HepG2 (cell line): ENCODE data around the gene PLEKHN1. TPM values are rescaled to one million over a fixed set of nuclear protein-coding genes. Genes with fewer than 3 reads are reported as not detected.

ENCODE experiments used
- ATF7 ChIP-seq, 2 experiments: fragments of 450-650 bp in 1 of 2; sonication (generic) in 1 of 2; formaldehyde crosslinking in 1 of 2; IDR thresholded peaks; 2 replicates each; pipeline versions ENCODE4 v1.4.0 to v1.6.1; 2016 to 2020; ENCODE audit warnings: antibody characterized with exemption in 1 of 2, mild to moderate bottlenecking in 1 of 2, missing genetic modification reagents in 1 of 2
- CBX2 ChIP-seq, 2 experiments: fragments of 200-600 bp in 1 of 2; sonication (generic); formaldehyde crosslinking in 1 of 2; IDR thresholded peaks; 2 replicates each; pipeline versions ENCODE4 v1.7.0 to v1.8.1; 2018 to 2022; ENCODE audit warnings: low read depth in 2 of 2, low read length in 1 of 2, mild to moderate bottlenecking in 1 of 2, missing genetic modification reagents in 1 of 2
- ETV5 ChIP-seq: IDR thresholded peaks from 2 replicates; pipeline ENCODE4 v1.6.1; 2018; ENCODE audit warnings: missing biosample characterization, missing genetic modification reagents, inconsistent platforms, borderline replicate concordance
- FIP1L1 ChIP-seq: fragments of 200-400 bp; formaldehyde crosslinking; IDR thresholded peaks from 2 replicates; pipeline ENCODE4 v1.6.1; 2018; ENCODE audit warnings: low read depth, mild to moderate bottlenecking, low read length, moderate library complexity, borderline replicate concordance; ENCODE audit not compliant: insufficient read depth
- HDAC6 ChIP-seq: fragments of 200-600 bp; sonication (generic); IDR thresholded peaks from 2 replicates; pipeline ENCODE4 v1.7.0; 2017; ENCODE audit warnings: mild to moderate bottlenecking, antibody characterized with exemption, low read length, low read depth
- HMGA1 ChIP-seq: sonication (generic); formaldehyde crosslinking; conservative IDR thresholded peaks from 2 replicates; pipeline ENCODE4 v1.4.0; 2020; ENCODE audit warnings: missing genetic modification reagents
- MAF1 ChIP-seq: sonication (generic); formaldehyde crosslinking; IDR thresholded peaks from 2 replicates; pipeline ENCODE4 v1.5.0; 2020; ENCODE audit warnings: missing genetic modification reagents, borderline replicate concordance
- RARA ChIP-seq: IDR thresholded peaks from 2 replicates; pipeline ENCODE4 v1.6.1; 2016; ENCODE audit warnings: missing genetic modification reagents, missing compliant biosample characterization
- REL ChIP-seq: sonication (generic); formaldehyde crosslinking; conservative IDR thresholded peaks from 2 replicates; pipeline ENCODE4 v1.8.0; 2022; ENCODE audit warnings: mild to moderate bottlenecking, missing genetic modification reagents, moderate library complexity
- YEATS4 ChIP-seq: sonication (generic); formaldehyde crosslinking; IDR thresholded peaks from 2 replicates; pipeline ENCODE4 v1.4.0; 2020; ENCODE audit warnings: missing genetic modification reagents, borderline replicate concordance
- ZBTB7B ChIP-seq: sonication (generic); formaldehyde crosslinking; IDR thresholded peaks from 2 replicates; pipeline ENCODE4 v1.4.0; 2020; ENCODE audit warnings: missing genetic modification reagents
- ZFP1 ChIP-seq: IDR thresholded peaks from 2 replicates; pipeline ENCODE4 v1.6.1; 2016
- ZNF225 ChIP-seq: sonication (generic); formaldehyde crosslinking; IDR thresholded peaks from 2 replicates; pipeline ENCODE4 v1.4.0; 2020; ENCODE audit warnings: mild to moderate bottlenecking, missing genetic modification reagents
- ZNF234 ChIP-seq: sonication (generic); formaldehyde crosslinking; conservative IDR thresholded peaks from 2 replicates; pipeline ENCODE4 v1.5.1; 2020; ENCODE audit warnings: mild to moderate bottlenecking, missing genetic modification reagents
- ZNF496 ChIP-seq: sonication (generic); formaldehyde crosslinking; IDR thresholded peaks from 2 replicates; pipeline ENCODE4 v1.8.1; 2023; ENCODE audit warnings: mild to moderate bottlenecking, moderate library complexity, missing genetic modification reagents; ENCODE audit not compliant: insufficient replicate concordance
- ZNF598 ChIP-seq: sonication (generic); formaldehyde crosslinking; IDR thresholded peaks from 2 replicates; pipeline ENCODE4 v1.5.1; 2020; ENCODE audit warnings: mild to moderate bottlenecking, missing genetic modification reagents, borderline replicate concordance
- ZSCAN31 ChIP-seq: sonication (generic); formaldehyde crosslinking; IDR thresholded peaks from 2 replicates; pipeline ENCODE4 v1.5.0; 2020; ENCODE audit warnings: low read depth, mild to moderate bottlenecking, missing genetic modification reagents
- ZSCAN9 ChIP-seq: IDR thresholded peaks from 2 replicates; pipeline ENCODE4 v1.6.1; 2016; ENCODE audit warnings: borderline replicate concordance
- polyA plus RNA-seq, 8 experiments: library from polyadenylated mRNA; depleted of rRNA in 3 of 8; stranded (reverse) in 7 of 8; unstranded in 1 of 8; fragments of >200 nt; fragmentation: Illumina TruSeq in 4 of 8; extraction: Trizol in 4 of 8; gene quantifications; 2 replicates each; pipeline versions ENCODE4 v1.2.1 to v1.2.3, GENCODE V29; 2011 to 2016; ENCODE audit warnings: low read depth in 4 of 8, missing spikeins in 1 of 8, mixed read lengths in 1 of 8; ENCODE audit not compliant: insufficient read depth in 1 of 8
- total RNA-seq, 5 experiments: library from RNA; depleted of rRNA; stranded (reverse); fragments of >200 nt; fragmentation: Illumina TruSeq; extraction: Trizol; gene quantifications; 2 replicates each; pipeline ENCODE4 v1.2.3, GENCODE V29; 2016; ENCODE audit warnings: low read depth in 1 of 5
- TF ChIP-seq, protein P1 (sequence below): sonication (generic); formaldehyde crosslinking; IDR thresholded peaks from 2 replicates; pipeline ENCODE4 v1.4.0; 2020; ENCODE audit warnings: mild to moderate bottlenecking, missing genetic modification reagents
- TF ChIP-seq, protein P2 (sequence below): sonication (generic); formaldehyde crosslinking; conservative IDR thresholded peaks from 2 replicates; pipeline ENCODE4 v1.8.1; 2023; ENCODE audit warnings: missing genetic modification reagents
- TF ChIP-seq, protein P3 (sequence below): IDR thresholded peaks from 2 replicates; pipeline ENCODE4 v1.6.1; 2018; ENCODE audit warnings: missing genetic modification reagents, mild to moderate bottlenecking, missing compliant biosample characterization
- TF ChIP-seq, protein P4 (sequence below): sonication (generic); formaldehyde crosslinking; IDR thresholded peaks from 2 replicates; pipeline ENCODE4 v1.5.0; 2020; ENCODE audit warnings: missing genetic modification reagents, mild to moderate bottlenecking, borderline replicate concordance
- TF ChIP-seq, protein P5 (sequence below): sonication (generic); formaldehyde crosslinking; IDR thresholded peaks from 2 replicates; pipeline ENCODE4 v1.5.0; 2020; ENCODE audit warnings: mild to moderate bottlenecking, missing genetic modification reagents

The PLEKHN1 gene
- total and polyA plus RNA-seq, 2 of the 13 experiments (the other 11 are each of a cell fraction or from before 2014, with no cell fraction given) = 0.42 to 0.58 TPM

DNA sequence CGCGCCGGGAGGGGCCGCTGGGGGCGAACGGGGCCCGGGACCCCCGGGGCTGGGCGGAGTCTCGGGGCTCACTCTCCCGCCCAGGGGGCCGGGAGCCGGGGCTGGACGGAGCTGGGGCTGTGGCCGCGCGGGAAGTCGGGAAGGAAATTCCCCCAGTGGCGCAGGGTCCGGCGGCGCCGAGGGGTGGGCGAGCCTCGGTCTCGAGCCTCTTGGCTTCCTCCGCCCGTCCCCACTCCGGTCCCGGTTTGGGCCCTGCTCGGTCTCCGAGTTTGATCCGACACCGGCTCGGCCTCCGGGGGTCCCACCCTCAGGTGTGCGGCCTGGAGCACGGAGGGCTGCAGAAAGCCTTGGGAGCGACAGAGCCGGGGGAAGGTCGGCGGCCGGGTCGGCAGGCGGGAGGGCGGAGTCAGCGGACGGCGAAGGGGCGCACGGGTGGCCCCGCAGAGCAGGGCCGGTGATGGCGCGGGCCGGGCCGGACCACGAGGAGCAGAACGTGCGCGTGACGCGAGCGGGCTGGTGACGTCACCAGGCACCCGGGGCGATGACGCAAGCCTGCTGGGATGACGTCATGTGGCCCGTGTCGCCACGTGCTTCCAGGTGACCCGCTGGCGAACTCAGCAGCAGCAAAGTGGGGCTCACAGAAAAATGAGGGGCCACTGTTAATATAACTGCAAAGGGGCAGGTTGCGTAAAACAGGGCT is 34.2 kb downstream of the PLEKHN1 start (continued):
- TF ChIP-seq REL (CRISPR knock-in tag) (peak; percentile 81), HDAC6 (no peak), ZSCAN9 (peak; percentile 82; the same call in 1 of the 2 replicates), ZSCAN31 (CRISPR knock-in tag) (peak; percentile 50; the same call in 1 of the 2 replicates), FIP1L1 (no peak), ZNF225 (CRISPR knock-in tag) (peak; percentile 54; the same call in 1 of the 2 replicates), ETV5 (CRISPR knock-in tag) (no peak; the same call in 1 of the 2 replicates), HMGA1 (no peak), ZNF234 (CRISPR knock-in tag) (peak; percentile 99), ZNF598 (no peak; the same call in 1 of the 2 replicates), ZFP1 (CRISPR knock-in tag) (no peak), ZNF496 (CRISPR knock-in tag) (no peak), ZBTB7B (CRISPR knock-in tag) (peak; percentile 86), ATF7 (IDR thresholded peaks at IDR 0.05) (peak; percentile 100), ATF7 (CRISPR knock-in tag; IDR thresholded peaks at IDR 0.05) (peak; percentile 100), CBX2 (IDR thresholded peaks at IDR 0.05; ENCODE audit: low read depth, low read length) (no peak), CBX2 (CRISPR knock-in tag; IDR thresholded peaks at IDR 0.05; ENCODE audit: low read depth) (peak; percentile 50; the same call in 1 of the 2 replicates), MAF1 (0 out of 2 replicates have a peak, but pooled peaks have one; percentile 35), YEATS4 (CRISPR knock-in tag) (peak; percentile 96), RARA (CRISPR knock-in tag) (peak; percentile 74)
- TF ChIP-seq, protein P1, sequence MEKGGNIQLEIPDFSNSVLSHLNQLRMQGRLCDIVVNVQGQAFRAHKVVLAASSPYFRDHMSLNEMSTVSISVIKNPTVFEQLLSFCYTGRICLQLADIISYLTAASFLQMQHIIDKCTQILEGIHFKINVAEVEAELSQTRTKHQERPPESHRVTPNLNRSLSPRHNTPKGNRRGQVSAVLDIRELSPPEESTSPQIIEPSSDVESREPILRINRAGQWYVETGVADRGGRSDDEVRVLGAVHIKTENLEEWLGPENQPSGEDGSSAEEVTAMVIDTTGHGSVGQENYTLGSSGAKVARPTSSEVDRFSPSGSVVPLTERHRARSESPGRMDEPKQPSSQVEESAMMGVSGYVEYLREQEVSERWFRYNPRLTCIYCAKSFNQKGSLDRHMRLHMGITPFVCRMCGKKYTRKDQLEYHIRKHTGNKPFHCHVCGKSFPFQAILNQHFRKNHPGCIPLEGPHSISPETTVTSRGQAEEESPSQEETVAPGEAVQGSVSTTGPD (CRISPR knock-in tag) = no peak
- TF ChIP-seq, protein P2, sequence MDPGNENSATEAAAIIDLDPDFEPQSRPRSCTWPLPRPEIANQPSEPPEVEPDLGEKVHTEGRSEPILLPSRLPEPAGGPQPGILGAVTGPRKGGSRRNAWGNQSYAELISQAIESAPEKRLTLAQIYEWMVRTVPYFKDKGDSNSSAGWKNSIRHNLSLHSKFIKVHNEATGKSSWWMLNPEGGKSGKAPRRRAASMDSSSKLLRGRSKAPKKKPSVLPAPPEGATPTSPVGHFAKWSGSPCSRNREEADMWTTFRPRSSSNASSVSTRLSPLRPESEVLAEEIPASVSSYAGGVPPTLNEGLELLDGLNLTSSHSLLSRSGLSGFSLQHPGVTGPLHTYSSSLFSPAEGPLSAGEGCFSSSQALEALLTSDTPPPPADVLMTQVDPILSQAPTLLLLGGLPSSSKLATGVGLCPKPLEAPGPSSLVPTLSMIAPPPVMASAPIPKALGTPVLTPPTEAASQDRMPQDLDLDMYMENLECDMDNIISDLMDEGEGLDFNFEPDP (CRISPR knock-in tag) = no peak
- TF ChIP-seq, protein P3, sequence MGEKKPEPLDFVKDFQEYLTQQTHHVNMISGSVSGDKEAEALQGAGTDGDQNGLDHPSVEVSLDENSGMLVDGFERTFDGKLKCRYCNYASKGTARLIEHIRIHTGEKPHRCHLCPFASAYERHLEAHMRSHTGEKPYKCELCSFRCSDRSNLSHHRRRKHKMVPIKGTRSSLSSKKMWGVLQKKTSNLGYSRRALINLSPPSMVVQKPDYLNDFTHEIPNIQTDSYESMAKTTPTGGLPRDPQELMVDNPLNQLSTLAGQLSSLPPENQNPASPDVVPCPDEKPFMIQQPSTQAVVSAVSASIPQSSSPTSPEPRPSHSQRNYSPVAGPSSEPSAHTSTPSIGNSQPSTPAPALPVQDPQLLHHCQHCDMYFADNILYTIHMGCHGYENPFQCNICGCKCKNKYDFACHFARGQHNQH (CRISPR knock-in tag) = peak; percentile 83
- TF ChIP-seq, protein P4, sequence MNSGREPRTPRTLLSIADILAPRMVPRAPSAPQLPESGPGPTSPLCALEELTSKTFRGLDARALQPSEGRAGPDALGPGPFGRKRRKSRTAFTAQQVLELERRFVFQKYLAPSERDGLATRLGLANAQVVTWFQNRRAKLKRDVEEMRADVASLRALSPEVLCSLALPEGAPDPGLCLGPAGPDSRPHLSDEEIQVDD (CRISPR knock-in tag) = no peak
- TF ChIP-seq, protein P5, sequence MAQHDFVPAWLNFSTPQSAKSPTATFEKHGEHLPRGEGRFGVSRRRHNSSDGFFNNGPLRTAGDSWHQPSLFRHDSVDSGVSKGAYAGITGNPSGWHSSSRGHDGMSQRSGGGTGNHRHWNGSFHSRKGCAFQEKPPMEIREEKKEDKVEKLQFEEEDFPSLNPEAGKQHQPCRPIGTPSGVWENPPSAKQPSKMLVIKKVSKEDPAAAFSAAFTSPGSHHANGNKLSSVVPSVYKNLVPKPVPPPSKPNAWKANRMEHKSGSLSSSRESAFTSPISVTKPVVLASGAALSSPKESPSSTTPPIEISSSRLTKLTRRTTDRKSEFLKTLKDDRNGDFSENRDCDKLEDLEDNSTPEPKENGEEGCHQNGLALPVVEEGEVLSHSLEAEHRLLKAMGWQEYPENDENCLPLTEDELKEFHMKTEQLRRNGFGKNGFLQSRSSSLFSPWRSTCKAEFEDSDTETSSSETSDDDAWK (CRISPR knock-in tag) = no peak
